Parathyroid adenoma (tissue), 2 donors: ENCODE measurements around the gene PROX2.

Experiments used
- H2AFZ ChIP-seq: fragments of 300-600 bp; sonication (generic); one replicate; pipeline ENCODE4 v1.7.0; 2017; ENCODE audit warnings: antibody characterized with exemption, mild to moderate bottlenecking
- H3K27ac ChIP-seq: fragments of 300-600 bp; sonication (generic); one replicate; pipeline ENCODE4 v1.7.0; 2017
- H3K27me3 ChIP-seq: fragments of 300-600 bp; sonication (generic); one replicate; pipeline ENCODE4 v1.7.0; 2017; ENCODE audit warnings: low read length; ENCODE audit not compliant: control insufficient read depth, insufficient read depth
- H3K36me3 ChIP-seq: fragments of 300-600 bp; sonication (generic); one replicate; pipeline ENCODE4 v1.7.0; 2017; ENCODE audit warnings: low read length; ENCODE audit not compliant: control insufficient read depth, insufficient read depth
- H3K4me1 ChIP-seq: fragments of 300-600 bp; sonication (generic); one replicate; pipeline ENCODE4 v1.7.0; 2017; ENCODE audit warnings: control low read depth
- H3K4me2 ChIP-seq: fragments of 300-600 bp; sonication (generic); one replicate; pipeline ENCODE4 v1.7.0; 2017; ENCODE audit warnings: low read length
- H3K4me3 ChIP-seq: fragments of 300-600 bp; sonication (generic); one replicate; pipeline ENCODE4 v1.7.0; 2017; ENCODE audit warnings: low read depth, low read length
- H3K79me2 ChIP-seq: fragments of 300-600 bp; sonication (generic); one replicate; pipeline ENCODE4 v1.7.0; 2017; ENCODE audit warnings: control low read depth
- H3K9ac ChIP-seq: fragments of 300-600 bp; sonication (generic); one replicate; pipeline ENCODE4 v1.7.0; 2017; ENCODE audit warnings: mild to moderate bottlenecking
- H3K9me3 ChIP-seq: fragments of 300-600 bp; sonication (generic); one replicate; pipeline ENCODE4 v1.7.0; 2017; ENCODE audit warnings: low read length; ENCODE audit not compliant: control insufficient read depth
- TF ChIP-seq, protein P1 (sequence below): fragments of 300-600 bp; sonication (generic); IDR thresholded peaks from one replicate; pipeline ENCODE4 v1.7.0; 2017; ENCODE audit warnings: antibody characterized with exemption, mild to moderate bottlenecking
- donor health status: primary hyperparathyroidism.

The PROX2 gene

DNA sequence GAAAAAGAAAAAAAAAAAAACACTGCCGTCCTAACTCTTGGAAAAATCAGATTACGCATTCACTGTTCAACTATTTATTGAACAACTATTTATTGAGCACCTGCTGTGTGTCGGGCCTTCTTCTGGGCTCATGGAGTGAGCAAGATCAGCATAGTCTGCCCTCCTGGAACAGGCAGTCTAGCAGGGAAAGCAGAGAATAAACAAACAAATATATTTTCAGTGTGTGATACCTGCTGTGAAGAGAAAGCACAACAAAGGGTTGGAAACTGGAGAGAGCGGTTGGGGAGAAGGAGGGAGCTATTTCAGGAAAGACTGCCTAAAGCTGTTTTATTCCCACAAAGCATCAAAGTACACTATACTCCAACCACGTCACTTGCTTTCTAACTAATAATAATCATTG is 10.8 kb downstream of the PROX2 start:
- H3K4me1 ChIP-seq = no peaks in the 10 kb centered on the region
- no peak overlapping the region for H3K4me2 ChIP-seq
- peaks cover 2% of the 10 kb centered on the region for H3K79me2 ChIP-seq
- no peaks in the 10 kb centered on the region for H3K9me3 ChIP-seq
- no peak overlapping the region for H3K9ac ChIP-seq
- H3K36me3 ChIP-seq = no peaks in the 10 kb centered on the region
- no peak overlapping the region for H3K27ac ChIP-seq
- H3K4me3 ChIP-seq = no peak overlapping the region
- TF ChIP-seq, protein P1, sequence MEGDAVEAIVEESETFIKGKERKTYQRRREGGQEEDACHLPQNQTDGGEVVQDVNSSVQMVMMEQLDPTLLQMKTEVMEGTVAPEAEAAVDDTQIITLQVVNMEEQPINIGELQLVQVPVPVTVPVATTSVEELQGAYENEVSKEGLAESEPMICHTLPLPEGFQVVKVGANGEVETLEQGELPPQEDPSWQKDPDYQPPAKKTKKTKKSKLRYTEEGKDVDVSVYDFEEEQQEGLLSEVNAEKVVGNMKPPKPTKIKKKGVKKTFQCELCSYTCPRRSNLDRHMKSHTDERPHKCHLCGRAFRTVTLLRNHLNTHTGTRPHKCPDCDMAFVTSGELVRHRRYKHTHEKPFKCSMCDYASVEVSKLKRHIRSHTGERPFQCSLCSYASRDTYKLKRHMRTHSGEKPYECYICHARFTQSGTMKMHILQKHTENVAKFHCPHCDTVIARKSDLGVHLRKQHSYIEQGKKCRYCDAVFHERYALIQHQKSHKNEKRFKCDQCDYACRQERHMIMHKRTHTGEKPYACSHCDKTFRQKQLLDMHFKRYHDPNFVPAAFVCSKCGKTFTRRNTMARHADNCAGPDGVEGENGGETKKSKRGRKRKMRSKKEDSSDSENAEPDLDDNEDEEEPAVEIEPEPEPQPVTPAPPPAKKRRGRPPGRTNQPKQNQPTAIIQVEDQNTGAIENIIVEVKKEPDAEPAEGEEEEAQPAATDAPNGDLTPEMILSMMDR = no peak
- H3K27me3 ChIP-seq = no peaks in the 10 kb centered on the region
- no peak overlapping the region for H2AFZ ChIP-seq

DNA sequence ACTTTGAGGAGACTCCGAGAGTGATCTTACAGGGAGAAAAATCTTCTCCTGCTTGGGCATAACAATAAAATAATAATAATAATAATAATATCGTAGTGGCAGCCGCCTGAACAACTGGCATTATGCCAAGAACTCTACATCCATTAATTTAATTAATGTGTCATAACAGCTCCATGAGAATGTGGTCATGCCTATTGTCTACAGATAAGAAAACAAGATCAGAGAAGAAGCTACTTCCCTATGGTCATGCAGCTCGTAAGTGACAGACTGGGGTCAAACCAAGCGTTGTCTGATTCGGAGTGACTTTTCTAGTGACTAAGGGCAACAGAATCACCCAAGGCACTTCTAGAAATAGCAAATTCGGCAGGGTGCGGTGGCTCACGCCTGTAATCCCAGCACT is 11.7 kb downstream of the PROX2 start:
- TF ChIP-seq, protein P1 = no peak
- Histone ChIP-seq H3K4me1 (no peaks in the 10 kb centered on the region), H3K27ac (no peak overlapping the region), H3K27me3 (no peaks in the 10 kb centered on the region), H3K36me3 (no peaks in the 10 kb centered on the region), H3K4me3 (no peak overlapping the region), H3K79me2 (peaks cover 2% of the 10 kb centered on the region), H2AFZ (no peak overlapping the region), H3K9ac (no peak overlapping the region), H3K9me3 (no peaks in the 10 kb centered on the region), H3K4me2 (no peak overlapping the region)

DNA sequence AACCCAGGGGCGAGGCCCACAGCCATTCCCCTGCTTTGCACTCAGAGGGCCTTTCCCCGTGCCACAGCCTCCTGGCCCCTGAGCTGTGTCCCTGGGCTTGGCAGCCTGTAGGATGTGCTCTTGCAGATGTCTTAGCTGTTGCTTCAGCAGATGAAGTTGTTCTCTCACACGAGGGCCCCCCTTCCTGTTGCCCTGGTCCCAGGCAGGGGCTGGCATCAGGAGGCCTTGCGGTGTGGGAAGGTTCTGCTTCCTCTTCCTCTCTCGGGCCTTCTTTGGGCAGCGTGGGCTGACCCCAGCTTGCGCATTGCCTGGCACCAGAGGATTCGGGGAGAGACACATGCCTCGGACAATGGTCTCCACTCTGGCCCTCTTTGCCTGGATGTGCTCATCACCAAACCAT is 12.7 kb downstream of the PROX2 start:
- no peaks in the 10 kb centered on the region for H3K36me3 ChIP-seq
- H3K27me3 ChIP-seq = no peaks in the 10 kb centered on the region
- H3K9ac ChIP-seq = no peak overlapping the region
- no peak overlapping the region for H2AFZ ChIP-seq
- H3K4me3 ChIP-seq = no peak overlapping the region
- no peaks in the 10 kb centered on the region for H3K4me1 ChIP-seq
- TF ChIP-seq, protein P1 = no peak
- no peak overlapping the region for H3K27ac ChIP-seq
- no peak overlapping the region for H3K4me2 ChIP-seq
- H3K9me3 ChIP-seq = no peaks in the 10 kb centered on the region
- H3K79me2 ChIP-seq = peaks cover 2% of the 10 kb centered on the region

DNA sequence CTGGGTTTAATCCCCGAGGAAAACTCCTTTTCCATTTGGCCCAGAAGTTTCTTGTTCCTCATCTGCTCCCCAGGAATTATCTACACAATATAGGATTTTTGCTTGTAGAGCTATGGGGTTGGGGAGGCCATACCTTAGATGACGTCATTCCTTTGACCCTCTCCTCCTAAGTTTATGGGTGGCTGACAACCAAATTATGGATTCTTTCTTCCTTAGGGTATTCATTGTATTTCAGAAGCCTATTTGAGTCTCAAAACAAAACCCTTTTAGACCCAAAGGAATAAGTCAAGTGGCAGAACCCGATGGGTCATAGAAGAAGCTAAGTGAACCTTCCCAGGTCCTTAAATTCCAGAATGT is 14.2 kb downstream of the PROX2 start:
- H3K9me3 ChIP-seq = no peaks in the 10 kb centered on the region
- no peaks in the 10 kb centered on the region for H3K27me3 ChIP-seq
- no peak overlapping the region for H3K4me3 ChIP-seq
- no peak overlapping the region for H2AFZ ChIP-seq
- H3K79me2 ChIP-seq = peaks cover 2% of the 10 kb centered on the region
- no peak overlapping the region for H3K27ac ChIP-seq
- no peak overlapping the region for H3K4me2 ChIP-seq
- no peak overlapping the region for H3K9ac ChIP-seq
- no peaks in the 10 kb centered on the region for H3K36me3 ChIP-seq
- no peaks in the 10 kb centered on the region for H3K4me1 ChIP-seq
- TF ChIP-seq, protein P1 = no peak

DNA sequence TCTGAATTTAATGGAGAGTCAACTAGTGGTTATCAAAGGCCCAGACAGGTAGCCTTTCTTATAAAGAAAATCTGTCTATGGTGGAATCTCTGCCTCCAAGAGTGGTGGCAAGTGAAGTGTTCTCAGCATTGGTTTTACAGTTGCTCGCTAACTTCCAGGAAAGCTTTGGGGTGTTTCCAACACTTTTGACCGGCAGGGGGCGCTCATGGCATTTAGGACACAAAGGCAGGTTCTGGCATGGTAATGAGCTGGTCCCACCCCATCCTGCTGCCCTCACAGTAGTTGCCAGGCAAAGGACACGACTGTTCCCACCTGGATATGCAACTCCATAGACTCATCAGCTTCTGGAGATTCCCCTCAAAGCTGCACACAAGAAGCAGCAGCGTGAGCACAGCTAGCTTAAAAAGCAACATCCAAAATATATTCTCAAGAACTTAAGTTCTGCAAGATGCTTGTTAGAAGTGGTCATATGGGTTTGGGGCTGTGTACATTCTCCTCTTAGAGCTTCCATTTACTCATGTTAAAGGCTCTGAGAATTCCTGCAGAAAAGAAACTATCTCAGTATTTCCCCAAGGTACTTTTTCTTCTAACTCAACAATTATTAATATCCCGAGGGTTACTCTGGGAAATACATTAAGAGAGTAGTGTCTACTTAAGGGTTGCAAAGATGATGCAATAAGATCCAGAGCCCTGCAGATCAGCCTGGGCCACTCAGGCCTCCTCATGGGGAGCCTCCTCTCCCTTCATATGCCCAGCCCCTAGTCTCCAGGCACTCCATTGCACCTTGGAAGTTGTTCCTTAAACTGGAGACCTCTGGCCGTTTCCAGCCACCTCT is 14.8 kb downstream of the PROX2 start:
- Histone ChIP-seq H3K4me2 (no peak overlapping the region), H3K27me3 (no peaks in the 10 kb centered on the region), H3K4me1 (no peaks in the 10 kb centered on the region), H3K36me3 (no peaks in the 10 kb centered on the region), H3K27ac (no peak overlapping the region), H2AFZ (no peak overlapping the region), H3K9ac (no peak overlapping the region), H3K9me3 (no peaks in the 10 kb centered on the region), H3K4me3 (no peak overlapping the region), H3K79me2 (peaks cover 2% of the 10 kb centered on the region)
- TF ChIP-seq, protein P1 = peak; percentile 90
